Measurements from ENCODE around the gene DHRS2. TPM values are rescaled to one million over a fixed set of nuclear protein-coding genes. Genes with fewer than 3 reads are reported as not detected.
A peak's percentile ranks its signal among the peaks of the same experiment; 100 is the strongest.

DHRS2 gene
- total and polyA plus RNA-seq, 2 of the 13 experiments (the other 11 are each of a cell fraction or from before 2014, with no cell fraction given): 1,621 to 3,021 TPM

GRCh38 chr14:23636317-23637211 lies at the start of gene DHRS2 (continued):
- peak; percentile 96; the same call in 1 of the 2 replicates for TF ChIP-seq ZNF414 (CRISPR knock-in tag; IDR thresholded peaks at IDR 0.05)
- no peak; the same call in 1 of the 2 replicates for TF ChIP-seq ZNF660 (CRISPR knock-in tag; IDR thresholded peaks at IDR 0.05; ENCODE audit: borderline replicate concordance, low read depth)
- TF ChIP-seq, protein P1, sequence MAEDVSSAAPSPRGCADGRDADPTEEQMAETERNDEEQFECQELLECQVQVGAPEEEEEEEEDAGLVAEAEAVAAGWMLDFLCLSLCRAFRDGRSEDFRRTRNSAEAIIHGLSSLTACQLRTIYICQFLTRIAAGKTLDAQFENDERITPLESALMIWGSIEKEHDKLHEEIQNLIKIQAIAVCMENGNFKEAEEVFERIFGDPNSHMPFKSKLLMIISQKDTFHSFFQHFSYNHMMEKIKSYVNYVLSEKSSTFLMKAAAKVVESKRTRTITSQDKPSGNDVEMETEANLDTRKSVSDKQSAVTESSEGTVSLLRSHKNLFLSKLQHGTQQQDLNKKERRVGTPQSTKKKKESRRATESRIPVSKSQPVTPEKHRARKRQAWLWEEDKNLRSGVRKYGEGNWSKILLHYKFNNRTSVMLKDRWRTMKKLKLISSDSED (CRISPR knock-in tag; IDR thresholded peaks at IDR 0.05): no peak
- no peak for TF ChIP-seq NFIC (IDR thresholded peaks at IDR 0.05; ENCODE audit: low read length)
- peak; percentile 80 for TF ChIP-seq ATF7-NPFF (CRISPR knock-in tag; IDR thresholded peaks at IDR 0.05; ENCODE audit: low read depth)
- TF ChIP-seq, protein P2, sequence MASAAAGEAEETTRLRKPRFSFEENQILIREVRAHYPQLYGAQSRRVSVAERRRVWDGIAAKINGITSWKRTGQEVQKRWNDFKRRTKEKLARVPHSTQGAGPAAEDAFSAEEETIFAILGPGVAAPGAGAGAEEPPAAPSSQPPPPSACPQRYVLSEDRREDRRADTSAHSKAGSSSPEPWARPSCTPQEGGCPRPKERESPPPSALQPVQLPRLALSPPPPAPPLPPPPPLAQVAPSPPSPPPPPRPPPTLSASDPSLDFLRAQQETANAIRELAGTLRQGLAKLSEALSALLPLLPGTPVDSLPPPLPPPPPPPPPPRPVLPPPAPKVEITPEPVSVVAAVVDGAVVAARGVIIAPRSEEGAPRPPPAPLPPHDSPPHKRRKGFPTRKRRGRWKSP (CRISPR knock-in tag; IDR thresholded peaks at IDR 0.05): no peak
- TF ChIP-seq MEIS2 (CRISPR knock-in tag; IDR thresholded peaks at IDR 0.05): no peak
- TF ChIP-seq PRPF4 (IDR thresholded peaks at IDR 0.05; ENCODE audit: low read depth, low read length, poor library complexity, severe bottlenecking): no peak
- TF ChIP-seq, protein P3, sequence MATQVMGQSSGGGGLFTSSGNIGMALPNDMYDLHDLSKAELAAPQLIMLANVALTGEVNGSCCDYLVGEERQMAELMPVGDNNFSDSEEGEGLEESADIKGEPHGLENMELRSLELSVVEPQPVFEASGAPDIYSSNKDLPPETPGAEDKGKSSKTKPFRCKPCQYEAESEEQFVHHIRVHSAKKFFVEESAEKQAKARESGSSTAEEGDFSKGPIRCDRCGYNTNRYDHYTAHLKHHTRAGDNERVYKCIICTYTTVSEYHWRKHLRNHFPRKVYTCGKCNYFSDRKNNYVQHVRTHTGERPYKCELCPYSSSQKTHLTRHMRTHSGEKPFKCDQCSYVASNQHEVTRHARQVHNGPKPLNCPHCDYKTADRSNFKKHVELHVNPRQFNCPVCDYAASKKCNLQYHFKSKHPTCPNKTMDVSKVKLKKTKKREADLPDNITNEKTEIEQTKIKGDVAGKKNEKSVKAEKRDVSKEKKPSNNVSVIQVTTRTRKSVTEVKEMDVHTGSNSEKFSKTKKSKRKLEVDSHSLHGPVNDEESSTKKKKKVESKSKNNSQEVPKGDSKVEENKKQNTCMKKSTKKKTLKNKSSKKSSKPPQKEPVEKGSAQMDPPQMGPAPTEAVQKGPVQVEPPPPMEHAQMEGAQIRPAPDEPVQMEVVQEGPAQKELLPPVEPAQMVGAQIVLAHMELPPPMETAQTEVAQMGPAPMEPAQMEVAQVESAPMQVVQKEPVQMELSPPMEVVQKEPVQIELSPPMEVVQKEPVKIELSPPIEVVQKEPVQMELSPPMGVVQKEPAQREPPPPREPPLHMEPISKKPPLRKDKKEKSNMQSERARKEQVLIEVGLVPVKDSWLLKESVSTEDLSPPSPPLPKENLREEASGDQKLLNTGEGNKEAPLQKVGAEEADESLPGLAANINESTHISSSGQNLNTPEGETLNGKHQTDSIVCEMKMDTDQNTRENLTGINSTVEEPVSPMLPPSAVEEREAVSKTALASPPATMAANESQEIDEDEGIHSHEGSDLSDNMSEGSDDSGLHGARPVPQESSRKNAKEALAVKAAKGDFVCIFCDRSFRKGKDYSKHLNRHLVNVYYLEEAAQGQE (IDR thresholded peaks at IDR 0.05; ENCODE audit: borderline replicate concordance in 1 of 2, low read depth in 1 of 2, low read length in 2 of 2): peak in 1 of 2 experiments; percentile 83; a peak in 2 of 4 replicates
- no peak for TF ChIP-seq ZNF563 (CRISPR knock-in tag; IDR thresholded peaks at IDR 0.05)
- peak; percentile 86 for TF ChIP-seq RXRB (CRISPR knock-in tag; IDR thresholded peaks at IDR 0.05; ENCODE audit: borderline replicate concordance)
- no peak for TF ChIP-seq SOX6 (IDR thresholded peaks at IDR 0.05)
- no peak for TF ChIP-seq SOX6 (CRISPR knock-in tag; IDR thresholded peaks at IDR 0.05)
- peak; percentile 89; the same call in 1 of the 2 replicates for TF ChIP-seq ZNF326 (CRISPR knock-in tag; IDR thresholded peaks at IDR 0.05; ENCODE audit: borderline replicate concordance)
- TF ChIP-seq NR3C1 (CRISPR knock-in tag; IDR thresholded peaks at IDR 0.05): peak; percentile 72
- no peak; the same call in 1 of the 2 replicates for TF ChIP-seq CREB1 (IDR thresholded peaks at IDR 0.05)
- TF ChIP-seq CREB1 (CRISPR knock-in tag; IDR thresholded peaks at IDR 0.05): no peak
- TF ChIP-seq ZNF18 (CRISPR knock-in tag; IDR thresholded peaks at IDR 0.05; ENCODE audit: insufficient replicate concordance): no peak

Data from HepG2 (cell line).